HepG2 (cell line): ENCODE measurements around the gene CEACAM3. TPM values are rescaled to one million over a fixed set of nuclear protein-coding genes. Genes with fewer than 3 reads are reported as not detected.

Experiments used
- ATAC-seq: fragments of 200-7000 bp; cut with Tn5 transposase; 3 replicates; pipeline ENCODE4 v1.9.1; 2020; ENCODE audit warnings: mild to moderate bottlenecking, moderate library complexity
- BruUV-seq: library from RNA; stranded (reverse); fragments of 400-500 nt; replicated peaks from 2 replicates; lab custom pipeline; 2021; lab: Mats Ljungman, UMichigan
- CTCF ChIA-PET: fragments of 300-600 bp; formaldehyde crosslinking; extraction: SDS; loops from one replicate; lab custom pipeline; 2021; ENCODE audit warnings: low total read pairs, inconsistent platforms, low intra/inter-chr PET ratio; lab: Yijun Ruan, JAX
- POLR2A ChIA-PET: fragments of 350-600 bp; sonication (Branson Sonifier 250); formaldehyde crosslinking; loops from one replicate; lab custom pipeline; 2020; ENCODE audit warnings: antibody characterized with exemption, inconsistent platforms; lab: Yijun Ruan, JAX
- DNase-seq: peaks from one replicate; pipeline ENCODE4 v3.0.0-alpha.2; 2015; ENCODE audit warnings: low spot score
- FAIRE-seq: peaks from 3 replicates; lab custom pipeline; 2011; peaks lifted over from hg19 to GRCh38; lab: Jason Lieb, UNC
- H2AFZ ChIP-seq: one replicate; pipeline ENCODE4 v1.6.1; 2011; ENCODE audit warnings: low read length, inconsistent platforms
- H3K27ac ChIP-seq: fragments of 300-600 bp; 3 replicates; pipeline ENCODE4 v1.8.0; 2011; ENCODE audit warnings: mixed run types, mild to moderate bottlenecking, mixed read lengths, low read length, inconsistent platforms; ENCODE audit not compliant: insufficient read depth; ENCODE audit errors: extremely low read length
- H3K27me3 ChIP-seq, 2 experiments: fragments of 200-600 bp in 1 of 2; 2 replicates in 1 of 2; 3 replicates in 1 of 2; pipeline versions ENCODE4 v1.6.0 to v1.8.0; 2011; ENCODE audit warnings: low read length in 2 of 2, mild to moderate bottlenecking in 2 of 2, moderate library complexity in 2 of 2, inconsistent platforms in 1 of 2; ENCODE audit not compliant: insufficient read depth in 2 of 2, control insufficient read depth in 1 of 2
- H3K36me3 ChIP-seq, 2 experiments: fragments of 200-600 bp in 1 of 2; replicated peaks in 1 of 2; 2 replicates in 1 of 2; 3 replicates in 1 of 2; pipeline versions ENCODE4 v1.5.1 to v1.8.0; 2011; ENCODE audit warnings: low read length in 2 of 2, inconsistent platforms in 1 of 2; ENCODE audit not compliant: insufficient read depth in 2 of 2, control insufficient read depth in 1 of 2
- H3K4me1 ChIP-seq: 2 replicates; pipeline ENCODE4 v1.5.1; 2012; ENCODE audit warnings: low read length, inconsistent platforms; ENCODE audit not compliant: insufficient read depth
- H3K4me2 ChIP-seq: 2 replicates; pipeline ENCODE4 v1.6.0; 2011; ENCODE audit warnings: low read depth, low read length, inconsistent platforms
- H3K4me3 ChIP-seq, 3 experiments: fragments of 200-600 bp in 1 of 3; sonication (generic), shearing (Covaris generic) in 1 of 3; replicated peaks in 1 of 3; 2 replicates each; pipeline ENCODE4 v1.5.1; 2011 to 2016; ENCODE audit warnings: low read length in 3 of 3, inconsistent platforms in 2 of 3, low read depth in 2 of 3, mild to moderate bottlenecking in 2 of 3, control low read depth in 1 of 3, mixed read lengths in 1 of 3; ENCODE audit not compliant: insufficient read depth in 1 of 3
- H3K79me2 ChIP-seq: one replicate; pipeline ENCODE4 v1.6.1; 2011; ENCODE audit warnings: low read length, inconsistent platforms; ENCODE audit not compliant: insufficient read depth
- H3K9ac ChIP-seq: 2 replicates; pipeline ENCODE4 v1.6.0; 2011; ENCODE audit warnings: mild to moderate bottlenecking, low read depth, low read length, inconsistent platforms; ENCODE audit not compliant: insufficient read depth
- H3K9me3 ChIP-seq: 2 replicates; pipeline ENCODE4 v1.5.1; 2012; ENCODE audit warnings: mild to moderate bottlenecking, low read length
- H4K20me1 ChIP-seq: 2 replicates; pipeline ENCODE4 v1.6.0; 2011; ENCODE audit warnings: inconsistent platforms, mild to moderate bottlenecking, low read length, moderate library complexity; ENCODE audit not compliant: insufficient read depth
- BHLHE40 ChIP-seq: IDR thresholded peaks from 2 replicates; pipeline ENCODE4 v1.6.1; 2011; ENCODE audit warnings: low read length, improper control_type of control experiment
- PCBP2 ChIP-seq: fragments of 200-400 bp; formaldehyde crosslinking; optimal IDR thresholded peaks from 2 replicates; pipeline ENCODE3; 2018; ENCODE audit warnings: low read length, low read depth; ENCODE audit not compliant: poor library complexity, severe bottlenecking
- ZNF335 ChIP-seq: sonication (generic); formaldehyde crosslinking; IDR thresholded peaks from 2 replicates; pipeline ENCODE4 v1.4.0; 2020; ENCODE audit warnings: missing genetic modification reagents
- WGBS: methylation state at CpG from one replicate; pipeline ENCODE4 v1.1.6; 2017; ENCODE audit warnings: low lambda C conversion rate; 5-methylcytosine and 5-hydroxymethylcytosine counted together
- in situ Hi-C: cut with HindIII; loops from 2 replicates; pipeline ENCODE4 v1.10.0; 2017; ENCODE audit warnings: low pct_unique_long_range_greater_than_20kb; ENCODE audit not compliant: extremely low pct_ligation_motif_present
- intact Hi-C: fragments of 100-400 bp; cut with micrococcal nuclease; formaldehyde crosslinking; loops from one replicate; pipeline ENCODE4 v1.10.0; 2022; ENCODE audit not compliant: unreplicated experiment
- polyA plus RNA-seq, 8 experiments: library from polyadenylated mRNA; depleted of rRNA in 3 of 8; stranded (reverse) in 7 of 8; unstranded in 1 of 8; fragments of >200 nt; fragmentation: Illumina TruSeq in 4 of 8; extraction: Trizol in 4 of 8; gene quantifications; 2 replicates each; pipeline versions ENCODE4 v1.2.1 to v1.2.3, GENCODE V29; 2011 to 2016; ENCODE audit warnings: low read depth in 4 of 8, missing spikeins in 1 of 8, mixed read lengths in 1 of 8; ENCODE audit not compliant: insufficient read depth in 1 of 8
- total RNA-seq, 5 experiments: library from RNA; depleted of rRNA; stranded (reverse); fragments of >200 nt; fragmentation: Illumina TruSeq; extraction: Trizol; gene quantifications; 2 replicates each; pipeline ENCODE4 v1.2.3, GENCODE V29; 2016; ENCODE audit warnings: low read depth in 1 of 5
- TF ChIP-seq, protein P1 (sequence below): sonication (generic); formaldehyde crosslinking; IDR thresholded peaks from 2 replicates; pipeline ENCODE4 v1.4.0; 2020; ENCODE audit warnings: mild to moderate bottlenecking, low read depth, missing genetic modification reagents

Gene CEACAM3
- total and polyA plus RNA-seq, 2 of the 13 experiments (the other 11 are each of a cell fraction or from before 2014, with no cell fraction given): not detected

DNA sequence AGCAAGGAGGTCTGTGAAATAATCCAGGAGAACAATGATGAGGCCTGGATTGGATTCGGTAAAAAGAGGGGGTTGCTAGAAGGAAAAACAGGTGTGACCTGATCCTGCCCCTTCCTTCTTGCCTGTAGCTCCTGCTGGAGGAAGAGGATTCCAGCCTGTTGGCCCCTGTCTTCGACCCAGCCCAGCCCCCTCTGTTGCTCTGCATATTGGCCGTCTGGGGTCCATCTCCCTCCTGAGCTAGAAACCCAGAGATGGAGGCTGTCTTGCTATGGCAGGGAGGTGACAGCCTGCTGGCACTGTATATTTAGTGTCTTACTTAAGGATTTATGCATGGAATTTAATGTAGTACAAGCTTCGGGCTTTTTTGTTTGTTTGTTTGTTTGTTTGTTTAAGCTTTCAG, 55.1 kb downstream of the CEACAM3 start:
- CTCF ChIA-PET: no interaction called here

DNA sequence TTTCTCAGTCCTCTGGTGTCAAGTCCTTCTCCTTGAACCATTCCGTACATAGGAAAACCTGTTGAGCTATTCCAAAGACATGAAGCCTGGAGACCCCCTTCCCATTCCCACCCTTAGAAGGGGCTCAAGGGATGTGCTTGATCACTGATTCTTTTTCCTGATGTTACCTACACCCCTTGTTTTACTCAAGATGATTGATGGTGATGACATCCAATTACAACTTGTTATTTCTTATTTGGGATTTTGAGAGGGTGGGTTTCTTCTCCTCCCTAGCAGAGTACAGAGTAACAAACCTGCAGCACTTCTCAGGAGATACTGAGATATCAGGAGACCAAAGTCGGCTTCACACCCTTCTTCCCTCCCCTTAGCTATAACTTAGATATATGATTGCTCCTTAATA, 57.0 kb downstream of the CEACAM3 start:
- CTCF ChIA-PET: no interaction called here
- in situ Hi-C loops: no loop called here

More for the DNA sequence above, 55.1 kb downstream of the CEACAM3 start:
- TF ChIP-seq, protein P1, sequence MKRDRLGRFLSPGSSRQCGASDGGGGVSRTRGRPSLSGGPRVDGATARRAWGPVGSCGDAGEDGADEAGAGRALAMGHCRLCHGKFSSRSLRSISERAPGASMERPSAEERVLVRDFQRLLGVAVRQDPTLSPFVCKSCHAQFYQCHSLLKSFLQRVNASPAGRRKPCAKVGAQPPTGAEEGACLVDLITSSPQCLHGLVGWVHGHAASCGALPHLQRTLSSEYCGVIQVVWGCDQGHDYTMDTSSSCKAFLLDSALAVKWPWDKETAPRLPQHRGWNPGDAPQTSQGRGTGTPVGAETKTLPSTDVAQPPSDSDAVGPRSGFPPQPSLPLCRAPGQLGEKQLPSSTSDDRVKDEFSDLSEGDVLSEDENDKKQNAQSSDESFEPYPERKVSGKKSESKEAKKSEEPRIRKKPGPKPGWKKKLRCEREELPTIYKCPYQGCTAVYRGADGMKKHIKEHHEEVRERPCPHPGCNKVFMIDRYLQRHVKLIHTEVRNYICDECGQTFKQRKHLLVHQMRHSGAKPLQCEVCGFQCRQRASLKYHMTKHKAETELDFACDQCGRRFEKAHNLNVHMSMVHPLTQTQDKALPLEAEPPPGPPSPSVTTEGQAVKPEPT (CRISPR knock-in tag): no peak
- TF ChIP-seq ZNF335 (no peak), PCBP2 (no peak)
- FAIRE-seq (no peak), ATAC-seq (no peak), DNase-seq (no peak)
- H3K27me3 ChIP-seq: peaks cover 1 to 51% of the 10 kb centered on the region in 2 experiments; a peak in 4 of 5 replicates
- H3K9ac ChIP-seq: no peak overlapping the region
- POLR2A ChIA-PET: no interaction called here
- H3K27ac ChIP-seq: no peak overlapping the region
- intact Hi-C loops: no loop called here
- no peak overlapping the region for H2AFZ ChIP-seq
- no peaks in the 10 kb centered on the region for H4K20me1 ChIP-seq
- in situ Hi-C loops: no loop called here
- H3K4me1 ChIP-seq: no peaks in the 10 kb centered on the region; the same call in 1 of the 2 replicates
- no peak overlapping the region for H3K4me2 ChIP-seq
- H3K79me2 ChIP-seq: no peaks in the 10 kb centered on the region
- H3K36me3 ChIP-seq: no peaks in the 10 kb centered on the region
- 1% methylated on average over 4 of the region's 4 CpGs for WGBS
- no peak overlapping the region for H3K4me3 ChIP-seq
- BruUV-seq: no TSS peak
- H3K9me3 ChIP-seq: no peaks in the 10 kb centered on the region

More for the DNA sequence above, 57.0 kb downstream of the CEACAM3 start:
- ATAC-seq (no peak), FAIRE-seq (no peak), DNase-seq (no peak)
- Histone ChIP-seq H3K9me3 (no peaks in the 10 kb centered on the region), H3K27me3 (peaks cover 1 to 49% of the 10 kb centered on the region in 2 experiments; a peak in 4 of 5 replicates), H2AFZ (no peak overlapping the region), H3K4me1 (no peaks in the 10 kb centered on the region), H3K27ac (no peak overlapping the region), H3K79me2 (no peaks in the 10 kb centered on the region), H4K20me1 (no peaks in the 10 kb centered on the region), H3K36me3 (no peaks in the 10 kb centered on the region), H3K4me2 (no peak overlapping the region), H3K4me3 (no peak overlapping the region), H3K9ac (no peak overlapping the region)
- POLR2A ChIA-PET: no interaction called here
- intact Hi-C loops: no loop called here
- no peak for TF ChIP-seq BHLHE40
- WGBS: 0% methylated on average over 2 of the region's 2 CpGs
- no TSS peak for BruUV-seq
